SK-N-SH treated with all-trans-retinoic acid at 6 μM for 48 hours (cell line): Measurements from ENCODE around the gene FAM110D.
A peak's percentile ranks its signal among the peaks of the same experiment; 100 is the strongest.

Source experiments
- ARNTL ChIP-seq: fragments of 450-650 bp; formaldehyde crosslinking; IDR thresholded peaks from 2 replicates; pipeline ENCODE4 v1.5.0; 2020; ENCODE audit warnings: low read depth, mild to moderate bottlenecking, moderate library complexity, borderline replicate concordance
- BACH2 ChIP-seq: fragments of 250-450 bp; sonication (Bioruptor Pico); IDR thresholded peaks from 2 replicates; pipeline ENCODE4 v1.9.0; 2021; ENCODE audit warnings: mild to moderate bottlenecking, borderline replicate concordance
- CREB5 ChIP-seq: fragments of 250-450 bp; sonication (Bioruptor Pico); IDR thresholded peaks from 2 replicates; pipeline ENCODE4 v1.5.1; 2020; ENCODE audit warnings: low read depth, mild to moderate bottlenecking, moderate library complexity
- CSDC2 ChIP-seq: fragments of 250-450 bp; sonication (Bioruptor Pico); IDR thresholded peaks from 2 replicates; pipeline ENCODE4 v1.5.0; 2020; ENCODE audit warnings: mild to moderate bottlenecking, moderate library complexity
- GLIS3 ChIP-seq: fragments of 250-450 bp; sonication (Bioruptor Pico); IDR thresholded peaks from 2 replicates; pipeline ENCODE4 v1.5.0; 2020; ENCODE audit warnings: mild to moderate bottlenecking, moderate library complexity
- POU6F1 ChIP-seq: fragments of 250-450 bp; sonication (Bioruptor Pico); IDR thresholded peaks from 2 replicates; pipeline ENCODE4 v1.8.0; 2021; ENCODE audit warnings: low read depth, mild to moderate bottlenecking, moderate library complexity, borderline replicate concordance
- PPARA ChIP-seq: fragments of 250-450 bp; sonication (Bioruptor Pico); IDR thresholded peaks from 2 replicates; pipeline ENCODE4 v1.5.0; 2020; ENCODE audit warnings: mild to moderate bottlenecking, borderline replicate concordance
- TCF4 ChIP-seq: fragments of 250-450 bp; sonication (Bioruptor Pico); IDR thresholded peaks from 2 replicates; pipeline ENCODE4 v1.8.0; 2021; ENCODE audit warnings: mild to moderate bottlenecking, moderate library complexity, borderline replicate concordance
- TOX ChIP-seq: fragments of 250-450 bp; sonication (Bioruptor Pico); IDR thresholded peaks from 2 replicates; pipeline ENCODE4 v1.8.0; 2021; ENCODE audit warnings: mild to moderate bottlenecking, moderate library complexity, borderline replicate concordance
- ZC3H10 ChIP-seq: fragments of 250-450 bp; sonication (Bioruptor Pico); IDR thresholded peaks from 2 replicates; pipeline ENCODE4 v1.5.1; 2021; ENCODE audit warnings: mild to moderate bottlenecking, moderate library complexity
- ZFP3 ChIP-seq: fragments of 250-450 bp; sonication (Bioruptor Pico); IDR thresholded peaks from 2 replicates; pipeline ENCODE4 v1.5.0; 2020; ENCODE audit warnings: mild to moderate bottlenecking, moderate library complexity
- ZNF565 ChIP-seq: fragments of 450-650 bp; formaldehyde crosslinking; conservative IDR thresholded peaks from 2 replicates; pipeline ENCODE4 v1.5.0; 2020; ENCODE audit warnings: low read depth, mild to moderate bottlenecking, moderate library complexity
- ZNF70 ChIP-seq: fragments of 450-650 bp; formaldehyde crosslinking; IDR thresholded peaks from 2 replicates; pipeline ENCODE4 v1.5.0; 2020; ENCODE audit warnings: mild to moderate bottlenecking, moderate library complexity

- TF ChIP-seq CREB5 (CRISPR knock-in tag) (no peak), GLIS3 (CRISPR knock-in tag) (no peak), CSDC2 (CRISPR knock-in tag) (no peak), PPARA (no peak), ZFP3 (CRISPR knock-in tag) (peak; percentile 75; the same call in 1 of the 2 replicates), TOX (CRISPR knock-in tag) (no peak), TCF4 (CRISPR knock-in tag) (no peak), ZC3H10 (CRISPR knock-in tag) (no peak), BACH2 (CRISPR knock-in tag) (no peak), POU6F1 (CRISPR knock-in tag) (no peak), ARNTL (no peak), ZNF70 (CRISPR knock-in tag) (no peak), ZNF565 (no peak)
These were observed 5.4 kb downstream of the FAM110D start for GRCh38 chr1:26164036-26164860.
